ENCODE measurements around the gene INF2. TPM values are rescaled to one million over a fixed set of nuclear protein-coding genes. Genes with fewer than 3 reads are reported as not detected.

The INF2 gene
- total RNA-seq, 1 donor from 2014 or later: 86.6 TPM

DNA sequence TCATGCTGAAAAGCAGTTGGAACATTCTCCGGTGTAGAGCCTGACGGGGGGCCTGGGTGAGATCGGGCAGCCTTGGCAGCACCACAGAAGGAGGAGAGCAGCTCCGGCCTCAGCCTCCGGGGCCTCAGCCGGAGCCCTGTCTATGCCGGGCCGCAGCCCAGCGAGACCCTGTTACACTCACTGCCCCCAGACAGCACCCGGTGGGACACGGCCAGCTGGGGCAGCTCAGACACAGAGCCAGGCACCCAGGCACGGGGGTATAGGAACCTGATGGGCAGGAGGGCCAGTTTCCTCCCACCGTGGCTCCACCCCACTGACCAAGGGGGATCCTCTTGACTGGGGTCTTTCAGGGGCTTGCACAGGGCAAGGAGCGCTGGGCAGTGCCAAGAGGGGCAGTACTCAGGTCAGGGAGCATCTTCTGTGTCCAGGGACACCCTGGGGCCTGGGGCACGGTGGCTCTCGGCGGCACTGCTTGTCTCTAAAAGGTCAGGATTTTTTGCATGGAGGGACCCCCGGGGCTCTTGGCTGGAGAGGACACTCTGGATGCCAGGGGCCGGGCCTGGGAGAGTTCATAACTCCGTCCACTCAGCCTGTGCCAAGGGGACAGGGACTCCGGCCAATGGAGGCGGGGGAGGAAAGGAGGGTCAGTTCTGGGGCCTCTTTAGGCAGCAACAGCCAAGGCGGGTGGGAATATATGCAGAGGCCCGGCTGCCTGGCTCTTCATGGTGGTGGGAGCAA is 9.4 kb downstream of the INF2 start:
- Mint-ChIP-seq H3K36me3 (ENCODE audit: low read depth) (peaks cover 8% of the 10 kb centered on the region), H3K4me3 (no peak overlapping the region), H3K9me3 (no peaks in the 10 kb centered on the region), H3K27me3 (ENCODE audit: insufficient read depth) (no peaks in the 10 kb centered on the region), H3K27ac (no peak overlapping the region), H3K4me1 (ENCODE audit: low read depth) (peaks cover 25% of the 10 kb centered on the region)
- no peak for DNase-seq (ENCODE audit: low spot score)
- intact Hi-C loops (cut with micrococcal nuclease): no loop called here

DNA sequence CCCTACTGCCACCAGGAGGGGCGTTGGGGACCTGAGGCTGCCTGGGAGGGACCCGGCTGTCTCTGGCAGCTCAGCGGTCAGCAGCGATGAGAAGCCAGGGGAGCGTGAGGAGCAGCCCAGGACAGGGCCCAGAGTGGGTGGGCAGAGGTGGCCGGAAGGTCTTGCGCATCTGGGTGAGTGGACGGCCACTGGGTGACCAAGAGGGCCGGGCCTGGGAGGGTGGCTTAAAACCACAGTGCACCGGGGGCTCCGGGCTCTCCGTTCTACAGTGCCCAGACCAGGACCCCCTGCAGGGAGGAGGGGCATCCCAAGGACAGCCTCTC is 10.0 kb downstream of the INF2 start:
- H3K27ac Mint-ChIP-seq: no peak overlapping the region
- no peak overlapping the region for H3K4me3 Mint-ChIP-seq
- peaks cover 21% of the 10 kb centered on the region for H3K4me1 Mint-ChIP-seq (ENCODE audit: low read depth)
- peaks cover 13% of the 10 kb centered on the region for H3K36me3 Mint-ChIP-seq (ENCODE audit: low read depth)
- DNase-seq (ENCODE audit: low spot score): no peak
- intact Hi-C loops (cut with micrococcal nuclease): no loop called here
- no peaks in the 10 kb centered on the region for H3K9me3 Mint-ChIP-seq
- H3K27me3 Mint-ChIP-seq (ENCODE audit: insufficient read depth): no peaks in the 10 kb centered on the region

DNA sequence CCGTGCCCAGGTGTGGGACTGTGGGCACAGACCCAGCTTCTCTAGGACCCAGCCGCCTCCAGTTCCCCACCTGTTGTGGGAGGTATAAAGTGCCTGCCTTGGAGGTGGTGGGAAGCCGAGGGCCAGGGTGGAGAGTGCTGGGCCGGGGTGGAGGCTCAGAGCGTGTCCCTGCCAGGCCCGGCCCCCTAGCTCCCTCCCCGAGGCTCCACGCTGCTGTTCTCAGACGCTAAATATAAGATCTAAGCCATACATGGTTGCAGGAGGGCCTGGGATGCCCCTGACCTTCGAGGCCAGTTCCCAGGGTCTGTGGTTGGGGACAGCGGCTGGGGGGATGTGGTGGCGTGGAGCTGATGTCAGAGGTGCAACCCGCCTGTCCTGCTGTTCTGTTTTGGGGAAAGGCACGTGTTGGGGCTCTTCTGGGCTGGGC is 10.8 kb downstream of the INF2 start:
- Mint-ChIP-seq H3K4me3 (no peak overlapping the region), H3K36me3 (ENCODE audit: low read depth) (peaks cover 14% of the 10 kb centered on the region), H3K27ac (no peak overlapping the region), H3K27me3 (ENCODE audit: insufficient read depth) (no peaks in the 10 kb centered on the region), H3K4me1 (ENCODE audit: low read depth) (peaks cover 13% of the 10 kb centered on the region), H3K9me3 (no peaks in the 10 kb centered on the region)
- intact Hi-C loops (cut with micrococcal nuclease): no loop called here
- no peak for DNase-seq (ENCODE audit: low spot score)

DNA sequence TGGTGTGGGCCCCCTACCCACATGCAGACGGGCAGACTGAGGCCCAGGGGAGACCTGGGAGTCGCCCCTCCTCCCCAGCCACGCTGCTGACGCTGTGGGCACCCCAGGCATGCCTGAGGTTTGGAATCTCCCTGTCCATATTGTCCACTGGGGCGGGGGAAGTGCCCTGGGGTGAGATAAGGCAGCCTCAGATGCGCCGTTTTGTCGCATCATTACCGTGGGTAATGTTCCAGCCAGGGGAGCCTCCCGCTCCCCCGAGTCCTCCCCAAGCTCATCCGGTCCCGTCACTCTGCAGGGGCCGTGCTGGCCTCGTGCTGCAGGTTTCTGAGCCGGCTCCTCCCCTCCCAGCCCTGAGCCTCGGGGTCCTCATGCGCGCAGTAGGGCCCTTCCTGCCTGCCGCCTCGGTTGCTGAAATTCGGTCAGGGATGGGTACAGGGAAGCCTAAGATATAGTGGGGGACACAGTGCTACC is 11.4 kb downstream of the INF2 start:
- H3K36me3 Mint-ChIP-seq (ENCODE audit: low read depth): peaks cover 13% of the 10 kb centered on the region
- peaks cover 7% of the 10 kb centered on the region for H3K4me1 Mint-ChIP-seq (ENCODE audit: low read depth)
- H3K9me3 Mint-ChIP-seq: no peaks in the 10 kb centered on the region
- intact Hi-C loops (cut with micrococcal nuclease): no loop called here
- no peak for DNase-seq (ENCODE audit: low spot score)
- no peaks in the 10 kb centered on the region for H3K27me3 Mint-ChIP-seq (ENCODE audit: insufficient read depth)
- H3K4me3 Mint-ChIP-seq: no peak overlapping the region
- no peak overlapping the region for H3K27ac Mint-ChIP-seq

DNA sequence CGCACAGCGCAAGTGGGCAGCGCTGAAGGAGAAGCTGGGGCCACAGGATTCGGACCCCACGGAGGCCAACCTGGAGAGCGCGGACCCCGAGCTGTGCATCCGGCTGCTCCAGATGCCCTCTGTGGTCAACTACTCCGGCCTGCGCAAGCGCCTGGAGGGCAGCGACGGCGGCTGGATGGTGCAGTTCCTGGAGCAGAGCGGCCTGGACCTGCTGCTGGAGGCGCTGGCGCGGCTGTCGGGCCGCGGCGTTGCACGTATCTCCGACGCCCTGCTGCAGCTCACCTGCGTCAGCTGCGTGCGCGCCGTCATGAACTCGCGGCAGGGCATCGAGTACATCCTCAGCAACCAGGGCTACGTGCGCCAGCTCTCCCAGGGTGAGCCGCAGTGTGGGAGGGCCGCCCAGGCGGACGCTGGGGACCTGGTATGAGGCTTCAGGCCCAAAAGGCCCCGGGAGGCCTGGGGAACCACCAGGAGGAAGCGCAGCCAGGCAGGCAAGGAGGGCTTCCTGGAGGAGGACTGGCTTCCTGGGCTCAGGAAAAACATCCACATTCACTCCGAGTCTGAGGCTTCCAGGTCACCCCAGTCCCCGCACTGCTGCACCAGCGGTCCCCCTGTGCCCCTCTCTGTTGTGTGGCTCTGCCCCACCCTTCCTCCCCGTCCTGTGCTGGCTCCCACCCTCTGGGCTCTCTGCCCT is 12.1 kb downstream of the INF2 start:
- Mint-ChIP-seq H3K27ac (no peak overlapping the region), H3K4me3 (no peak overlapping the region), H3K36me3 (ENCODE audit: low read depth) (peaks cover 10% of the 10 kb centered on the region), H3K4me1 (ENCODE audit: low read depth) (no peaks in the 10 kb centered on the region), H3K27me3 (ENCODE audit: insufficient read depth) (no peaks in the 10 kb centered on the region), H3K9me3 (no peaks in the 10 kb centered on the region)
- no peak for DNase-seq (ENCODE audit: low spot score)
- intact Hi-C loops (cut with micrococcal nuclease): no loop called here

DNA sequence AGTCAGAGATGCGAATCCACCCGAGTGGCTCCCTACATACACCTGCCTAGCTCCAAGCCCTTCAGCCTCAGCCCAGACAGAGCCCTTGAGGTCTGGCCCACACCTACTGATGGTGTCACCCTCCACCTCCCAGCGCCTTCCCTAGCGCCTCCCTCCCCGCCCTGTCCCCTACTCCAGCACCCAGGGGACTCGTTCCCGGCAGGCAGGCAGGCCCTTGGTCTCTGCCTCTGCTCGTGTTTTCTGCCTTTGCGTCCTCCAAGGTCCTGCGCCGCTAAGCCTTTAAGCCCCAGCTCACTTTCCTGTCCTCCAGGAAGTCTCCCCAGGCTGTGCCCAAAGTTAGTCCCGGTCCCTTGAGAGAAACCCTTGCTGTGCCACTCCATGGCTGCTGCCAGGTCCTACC is 12.7 kb downstream of the INF2 start:
- DNase-seq (ENCODE audit: low spot score): no peak
- Mint-ChIP-seq H3K4me1 (ENCODE audit: low read depth) (no peaks in the 10 kb centered on the region), H3K27me3 (ENCODE audit: insufficient read depth) (no peaks in the 10 kb centered on the region), H3K36me3 (ENCODE audit: low read depth) (peaks cover 10% of the 10 kb centered on the region), H3K4me3 (no peak overlapping the region), H3K27ac (no peak overlapping the region), H3K9me3 (no peaks in the 10 kb centered on the region)
- intact Hi-C loops (cut with micrococcal nuclease): no loop called here

DNA sequence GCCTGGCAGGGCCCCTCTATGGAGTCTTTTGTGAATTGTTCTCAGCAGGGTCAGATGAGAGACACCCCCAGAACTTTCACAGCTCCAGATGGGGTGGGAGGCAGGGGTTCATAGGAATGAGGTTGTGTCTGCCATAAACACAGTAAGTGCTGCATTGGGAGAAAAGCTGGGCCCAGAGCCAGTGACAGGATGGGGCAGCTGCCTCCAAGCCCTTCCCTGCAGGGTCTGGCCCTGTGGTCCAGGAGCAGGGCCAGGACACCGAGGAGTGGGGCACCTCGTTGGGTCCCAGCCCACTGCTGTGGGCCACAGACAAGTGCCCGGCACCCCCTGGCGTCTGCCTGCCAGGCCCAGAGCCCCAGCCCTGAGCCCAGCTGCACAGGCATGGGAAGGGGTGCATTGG is 13.3 kb downstream of the INF2 start:
- no peak for DNase-seq (ENCODE audit: low spot score)
- intact Hi-C loops (cut with micrococcal nuclease): no loop called here
- Mint-ChIP-seq H3K4me3 (no peak overlapping the region), H3K4me1 (ENCODE audit: low read depth) (no peaks in the 10 kb centered on the region), H3K27me3 (ENCODE audit: insufficient read depth) (no peaks in the 10 kb centered on the region), H3K36me3 (ENCODE audit: low read depth) (peaks cover 8% of the 10 kb centered on the region), H3K9me3 (no peaks in the 10 kb centered on the region), H3K27ac (no peak overlapping the region)

DNA sequence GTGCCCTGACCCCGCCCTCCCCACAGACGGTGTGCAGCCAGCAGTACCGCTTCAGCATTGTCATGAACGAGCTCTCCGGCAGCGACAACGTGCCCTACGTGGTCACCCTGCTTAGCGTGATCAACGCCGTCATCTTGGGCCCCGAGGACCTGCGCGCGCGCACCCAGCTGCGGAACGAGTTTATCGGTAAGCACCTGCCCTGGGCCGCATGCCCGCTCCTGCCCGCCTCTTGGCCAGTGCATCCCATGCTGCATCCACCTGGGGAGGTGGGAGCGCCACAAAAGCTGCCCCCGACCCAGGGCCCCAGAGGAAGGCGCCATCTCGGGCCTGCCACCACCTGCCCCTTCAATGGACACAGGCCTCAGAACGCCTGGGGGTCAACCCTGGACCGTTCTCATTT is 13.9 kb downstream of the INF2 start:
- H3K9me3 Mint-ChIP-seq: no peaks in the 10 kb centered on the region
- peaks cover 8% of the 10 kb centered on the region for H3K36me3 Mint-ChIP-seq (ENCODE audit: low read depth)
- no peak overlapping the region for H3K4me3 Mint-ChIP-seq
- no peak for DNase-seq (ENCODE audit: low spot score)
- no peaks in the 10 kb centered on the region for H3K27me3 Mint-ChIP-seq (ENCODE audit: insufficient read depth)
- intact Hi-C loops (cut with micrococcal nuclease): no loop called here
- H3K27ac Mint-ChIP-seq: no peak overlapping the region
- no peaks in the 10 kb centered on the region for H3K4me1 Mint-ChIP-seq (ENCODE audit: low read depth)

DNA sequence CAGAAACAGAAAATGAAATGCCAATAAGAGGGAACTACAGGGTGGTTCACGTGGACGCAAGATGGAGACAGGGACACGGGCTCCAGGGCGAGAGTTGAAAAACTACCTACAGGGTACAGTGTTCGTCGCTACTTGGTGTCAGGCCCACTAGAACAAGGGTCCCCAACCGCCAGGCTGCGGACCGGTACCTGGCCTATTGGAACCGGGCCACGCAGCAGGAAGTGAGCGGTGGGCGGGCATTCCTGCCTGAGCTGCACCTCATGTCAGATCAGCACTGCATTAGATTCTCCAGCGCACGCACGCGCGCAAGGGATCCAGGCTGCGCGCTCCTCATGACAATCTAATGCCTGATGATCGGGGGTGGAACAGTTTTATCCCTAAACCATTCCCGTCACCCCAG is 14.8 kb downstream of the INF2 start:
- intact Hi-C loops (cut with micrococcal nuclease): no loop called here
- DNase-seq (ENCODE audit: low spot score): no peak
- no peak overlapping the region for H3K27ac Mint-ChIP-seq
- H3K27me3 Mint-ChIP-seq (ENCODE audit: insufficient read depth): no peaks in the 10 kb centered on the region
- peaks cover 9% of the 10 kb centered on the region for H3K36me3 Mint-ChIP-seq (ENCODE audit: low read depth)
- no peaks in the 10 kb centered on the region for H3K4me1 Mint-ChIP-seq (ENCODE audit: low read depth)
- H3K4me3 Mint-ChIP-seq: no peak overlapping the region
- H3K9me3 Mint-ChIP-seq: no peaks in the 10 kb centered on the region

DNA sequence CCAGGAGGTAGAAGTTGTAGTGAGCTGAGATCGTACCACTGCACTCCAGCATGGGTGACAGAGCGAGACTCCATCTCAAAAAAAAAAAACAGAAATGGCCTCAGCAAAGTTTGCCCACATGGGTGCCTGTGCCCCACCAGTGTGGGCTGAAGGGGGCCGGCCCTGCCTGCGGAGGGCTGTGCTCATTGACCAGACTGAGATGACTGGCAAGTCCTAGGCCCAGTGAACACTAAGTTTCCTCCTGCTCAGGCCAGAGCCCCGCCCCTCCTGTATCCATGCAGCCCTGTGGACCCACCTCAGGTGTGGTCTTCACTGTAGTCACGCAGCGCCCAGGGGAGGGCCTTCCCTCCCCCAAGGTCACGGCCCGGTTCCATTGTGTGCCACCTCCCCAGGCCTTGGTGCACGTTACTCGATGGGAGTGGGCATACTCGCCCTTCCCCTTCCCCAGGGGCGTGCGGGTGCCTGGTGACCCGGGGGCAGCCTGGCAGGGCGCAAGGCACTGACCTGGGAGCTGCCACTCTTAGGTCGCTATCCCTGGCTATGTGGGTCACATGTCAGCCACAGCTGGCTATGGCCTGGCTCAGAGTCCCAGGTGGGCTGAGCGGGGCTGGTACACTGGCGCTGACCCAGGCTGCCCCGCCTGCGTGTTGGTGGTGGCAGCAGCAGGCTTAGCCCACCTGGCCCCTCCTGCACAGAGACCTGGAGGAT is 16.1 kb downstream of the INF2 start:
- intact Hi-C loops (cut with micrococcal nuclease): no loop called here
- H3K27ac Mint-ChIP-seq: no peak overlapping the region
- no peaks in the 10 kb centered on the region for H3K9me3 Mint-ChIP-seq
- H3K4me1 Mint-ChIP-seq (ENCODE audit: low read depth): no peaks in the 10 kb centered on the region
- peaks cover 13% of the 10 kb centered on the region for H3K36me3 Mint-ChIP-seq (ENCODE audit: low read depth)
- no peak for DNase-seq (ENCODE audit: low spot score)
- no peaks in the 10 kb centered on the region for H3K27me3 Mint-ChIP-seq (ENCODE audit: insufficient read depth)
- H3K4me3 Mint-ChIP-seq: no peak overlapping the region

DNA sequence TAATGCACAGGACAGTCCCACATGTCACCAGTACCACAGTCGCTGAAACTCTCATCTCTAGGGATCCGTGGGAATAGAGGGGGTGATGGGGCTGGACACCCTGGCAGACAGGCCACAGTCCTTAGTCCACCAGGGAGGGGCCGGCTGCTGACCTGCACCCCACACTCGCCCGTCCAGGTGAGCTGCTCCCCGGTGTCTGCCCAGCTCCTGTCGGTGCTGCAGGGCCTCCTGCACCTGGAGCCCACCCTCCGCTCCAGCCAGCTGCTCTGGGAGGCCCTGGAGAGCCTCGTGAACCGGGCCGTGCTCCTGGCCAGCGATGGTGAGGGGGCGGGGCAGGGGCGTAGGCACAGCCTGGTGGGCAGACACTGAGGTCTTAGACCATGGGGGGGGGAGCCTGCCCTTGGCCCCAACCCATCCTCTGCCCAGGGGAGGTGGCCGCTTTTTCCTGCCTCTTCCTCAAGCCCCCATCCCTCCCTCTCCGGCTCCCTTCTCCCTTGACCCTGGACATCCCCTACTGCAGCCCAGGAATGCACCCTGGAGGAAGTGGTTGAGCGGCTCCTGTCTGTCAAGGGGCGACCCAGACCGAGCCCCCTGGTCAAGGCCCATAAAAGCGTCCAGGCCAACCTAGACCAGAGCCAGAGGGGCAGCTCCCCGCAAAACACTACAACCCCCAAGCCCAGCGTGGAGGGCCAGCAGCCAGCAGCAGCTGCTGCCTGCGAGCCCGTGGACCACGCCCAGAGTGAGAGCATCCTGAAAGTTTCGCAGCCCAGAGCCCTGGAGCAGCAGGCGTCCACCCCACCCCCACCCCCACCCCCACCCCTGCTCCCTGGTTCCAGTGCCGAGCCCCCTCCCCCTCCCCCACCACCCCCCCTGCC is 17.6 kb downstream of the INF2 start:
- Mint-ChIP-seq H3K27me3 (ENCODE audit: insufficient read depth) (no peaks in the 10 kb centered on the region), H3K9me3 (no peaks in the 10 kb centered on the region), H3K4me1 (ENCODE audit: low read depth) (no peaks in the 10 kb centered on the region), H3K4me3 (no peak overlapping the region), H3K27ac (no peak overlapping the region), H3K36me3 (ENCODE audit: low read depth) (peaks cover 13% of the 10 kb centered on the region)
- intact Hi-C loops (cut with micrococcal nuclease): no loop called here
- no peak for DNase-seq (ENCODE audit: low spot score)

DNA sequence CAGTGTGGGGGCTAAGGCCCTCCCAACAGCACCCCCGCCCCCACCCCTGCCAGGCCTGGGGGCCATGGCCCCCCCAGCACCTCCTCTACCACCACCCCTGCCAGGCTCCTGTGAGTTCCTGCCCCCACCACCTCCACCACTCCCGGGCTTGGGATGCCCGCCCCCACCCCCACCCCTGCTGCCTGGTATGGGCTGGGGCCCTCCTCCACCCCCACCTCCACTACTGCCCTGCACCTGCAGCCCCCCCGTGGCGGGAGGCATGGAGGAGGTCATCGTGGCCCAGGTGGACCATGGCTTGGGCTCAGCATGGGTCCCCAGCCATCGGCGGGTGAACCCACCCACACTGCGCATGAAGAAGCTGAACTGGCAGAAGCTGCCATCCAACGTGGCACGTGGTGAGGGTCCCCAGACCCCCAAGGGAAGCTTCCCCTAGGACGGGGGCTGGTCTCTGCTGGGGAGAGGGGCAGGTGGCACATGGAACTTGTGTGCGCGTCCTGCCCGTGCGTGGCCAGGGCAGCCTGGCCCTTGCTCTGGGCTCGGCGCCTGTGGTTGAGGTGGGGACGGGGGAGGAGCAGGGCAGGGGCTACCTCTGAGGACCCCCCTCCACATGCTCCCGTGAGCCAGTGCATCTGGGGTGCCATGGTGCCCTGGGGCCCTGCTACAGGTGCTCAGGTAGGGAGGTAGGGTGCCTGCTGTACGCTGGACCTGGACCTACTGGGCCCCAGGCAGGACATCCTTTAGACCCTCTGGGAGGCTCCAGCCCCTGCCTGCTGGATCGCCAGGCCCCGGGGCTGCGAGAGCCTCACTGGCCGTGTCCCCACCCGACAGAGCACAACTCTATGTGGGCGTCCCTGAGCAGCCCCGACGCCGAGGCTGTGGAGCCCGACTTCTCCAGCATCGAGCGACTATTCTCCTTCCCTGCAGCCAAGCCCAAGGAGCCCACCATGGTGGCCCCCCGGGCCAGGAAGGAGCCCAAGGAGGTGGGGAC is 18.5 kb downstream of the INF2 start:
- Mint-ChIP-seq H3K27ac (no peak overlapping the region), H3K36me3 (ENCODE audit: low read depth) (peaks cover 13% of the 10 kb centered on the region), H3K9me3 (no peaks in the 10 kb centered on the region), H3K27me3 (ENCODE audit: insufficient read depth) (no peaks in the 10 kb centered on the region), H3K4me1 (ENCODE audit: low read depth) (no peaks in the 10 kb centered on the region), H3K4me3 (no peak overlapping the region)
- DNase-seq (ENCODE audit: low spot score): no peak
- intact Hi-C loops (cut with micrococcal nuclease): loop anchor here (1.0 kb wide), 2 partner anchors 43 to 58 kb away; no protein-coding TSS in a partner anchor
